ENCODE data around the gene DNAJB12.
A peak's percentile ranks its signal among the peaks of the same experiment; 100 is the strongest.
"Not testable (repeated sequence)": the region's sequence is repeated elsewhere in the genome, so short reads cannot be mapped to it uniquely, and the experiment has no call there.

Gene DNAJB12

GRCh38 chr10:72315611-72316385, 38.9 kb downstream of the DNAJB12 start:
- no peak for DNase-seq

GRCh38 chr10:72315054-72315453, 39.7 kb downstream of the DNAJB12 start:
- DNase-seq, result no peak

- no peak for DNase-seq
These were observed 40.5 kb downstream of the DNAJB12 start for GRCh38 chr10:72314263-72314662.

GRCh38 chr10:72312865-72313391, 41.8 kb downstream of the DNAJB12 start:
- no peak for DNase-seq

GRCh38 chr10:72311667-72312066, 43.1 kb downstream of the DNAJB12 start:
- DNase-seq, result no peak

GRCh38 chr10:72310636-72311035, 44.1 kb downstream of the DNAJB12 start:
- no peak for DNase-seq

GRCh38 chr10:72310241-72310633, 44.5 kb downstream of the DNAJB12 start:
- peak; percentile 53 for DNase-seq

- DNase-seq, result no peak
These were observed 45.2 kb downstream of the DNAJB12 start for GRCh38 chr10:72309290-72310240.

GRCh38 chr10:72308320-72308987, 46.3 kb downstream of the DNAJB12 start:
- DNase-seq, result peak; percentile 87

GRCh38 chr10:72307711-72308110, 47.0 kb downstream of the DNAJB12 start:
- not testable (repeated sequence) for DNase-seq

- no peak for DNase-seq
These were observed 48.4 kb downstream of the DNAJB12 start for GRCh38 chr10:72306215-72306760.

GRCh38 chr10:72303424-72304128, 51.1 kb downstream of the DNAJB12 start:
- no peak for DNase-seq

- DNase-seq, result no peak
These were observed 55.9 kb downstream of the DNAJB12 start for GRCh38 chr10:72298592-72299519.

GRCh38 chr10:72297805-72298591, 56.7 kb downstream of the DNAJB12 start:
- peak; percentile 99 for DNase-seq

- DNase-seq, result peak; percentile 96
These were observed 57.4 kb downstream of the DNAJB12 start for GRCh38 chr10:72297281-72297804.

- not testable (repeated sequence) for DNase-seq
These were observed 57.9 kb downstream of the DNAJB12 start for GRCh38 chr10:72296829-72297280.

GRCh38 chr10:72295330-72295910, 59.3 kb downstream of the DNAJB12 start:
- DNase-seq, result no peak

- no peak for DNase-seq
These were observed 62.5 kb downstream of the DNAJB12 start for GRCh38 chr10:72292223-72292691.

GRCh38 chr10:72291019-72291532, 63.6 kb downstream of the DNAJB12 start:
- DNase-seq, result no peak
